Duodenal mucosa (tissue), 2 donors: ENCODE measurements around the gene COX14.

Source experiments
- H3K27ac ChIP-seq: one replicate; pipeline ENCODE4 v1.7.0; 2013; ENCODE audit warnings: low read depth, low read length
- H3K27me3 ChIP-seq, 2 donors: one replicate each; pipeline ENCODE4 v1.7.0; 2013; ENCODE audit warnings: low read length in 2 of 2, control low read depth in 1 of 2; ENCODE audit not compliant: insufficient read depth in 2 of 2, control insufficient read depth in 1 of 2
- H3K36me3 ChIP-seq, 2 donors: one replicate each; pipeline ENCODE4 v1.7.0; 2013; ENCODE audit warnings: low read length in 2 of 2, control low read depth in 1 of 2; ENCODE audit not compliant: insufficient read depth in 2 of 2, control insufficient read depth in 1 of 2
- H3K4me1 ChIP-seq, 2 donors: one replicate each; pipeline ENCODE4 v1.7.0; 2013; ENCODE audit warnings: low read length in 2 of 2, control low read depth in 1 of 2; ENCODE audit not compliant: insufficient read depth in 2 of 2, control insufficient read depth in 1 of 2
- H3K4me3 ChIP-seq, 2 donors: one replicate each; pipeline ENCODE4 v1.7.0; 2013; ENCODE audit warnings: low read length in 2 of 2, low read depth in 1 of 2
- H3K9ac ChIP-seq, 2 donors: one replicate each; pipeline ENCODE4 v1.7.0; 2013; ENCODE audit warnings: low read length in 2 of 2, low read depth in 1 of 2
- H3K9me3 ChIP-seq, 2 donors: one replicate each; pipeline ENCODE4 v1.7.0; 2013; ENCODE audit warnings: low read length in 2 of 2, control low read depth in 1 of 2; ENCODE audit not compliant: control insufficient read depth in 1 of 2

Gene COX14

GRCh38 chr12:50120521-50120920 lies 8.5 kb downstream of the COX14 start:
- H3K27me3 ChIP-seq: no peaks in the 10 kb centered on the region
- H3K36me3 ChIP-seq: peaks cover 17 to 54% of the 10 kb centered on the region in 2 donors
- H3K9me3 ChIP-seq: no peaks in the 10 kb centered on the region
- H3K4me1 ChIP-seq: peaks cover 31 to 41% of the 10 kb centered on the region in 2 donors
- no peak overlapping the region for H3K9ac ChIP-seq
- no peak overlapping the region for H3K27ac ChIP-seq
- peak overlapping the region in 1 of 2 donors; percentile 14 for H3K4me3 ChIP-seq

GRCh38 chr12:50120953-50121352 lies 8.9 kb downstream of the COX14 start:
- Histone ChIP-seq H3K9me3 (no peaks in the 10 kb centered on the region), H3K4me3 (peak overlapping the region in 1 of 2 donors; percentile 14), H3K27ac (no peak overlapping the region), H3K9ac (no peak overlapping the region), H3K4me1 (peaks cover 31 to 41% of the 10 kb centered on the region in 2 donors), H3K36me3 (peaks cover 17 to 54% of the 10 kb centered on the region in 2 donors), H3K27me3 (no peaks in the 10 kb centered on the region)

- Histone ChIP-seq H3K27me3 (no peaks in the 10 kb centered on the region), H3K4me1 (peaks cover 28 to 41% of the 10 kb centered on the region in 2 donors), H3K36me3 (peaks cover 17 to 49% of the 10 kb centered on the region in 2 donors), H3K4me3 (no peak overlapping the region), H3K9ac (no peak overlapping the region), H3K9me3 (no peaks in the 10 kb centered on the region), H3K27ac (no peak overlapping the region)
These were observed 9.6 kb downstream of the COX14 start for GRCh38 chr12:50121641-50122040.

GRCh38 chr12:50123203-50123602 lies 11.2 kb downstream of the COX14 start:
- Histone ChIP-seq H3K9me3 (no peaks in the 10 kb centered on the region), H3K27me3 (no peaks in the 10 kb centered on the region), H3K4me3 (no peak overlapping the region), H3K9ac (no peak overlapping the region), H3K36me3 (peaks cover 24 to 64% of the 10 kb centered on the region in 2 donors), H3K27ac (no peak overlapping the region), H3K4me1 (peaks cover 24 to 38% of the 10 kb centered on the region in 2 donors)

GRCh38 chr12:50127546-50127945 lies 15.5 kb downstream of the COX14 start:
- no peak overlapping the region for H3K27ac ChIP-seq
- no peaks in the 10 kb centered on the region for H3K9me3 ChIP-seq
- H3K27me3 ChIP-seq: no peaks in the 10 kb centered on the region
- H3K9ac ChIP-seq: no peak overlapping the region
- H3K4me3 ChIP-seq: no peak overlapping the region
- H3K4me1 ChIP-seq: peaks cover 0 to 7% of the 10 kb centered on the region in 2 donors
- H3K36me3 ChIP-seq: peaks cover 24 to 66% of the 10 kb centered on the region in 2 donors

GRCh38 chr12:50129290-50129689 lies 17.3 kb downstream of the COX14 start:
- Histone ChIP-seq H3K27ac (no peak overlapping the region), H3K36me3 (peaks cover 25 to 60% of the 10 kb centered on the region in 2 donors), H3K4me1 (peaks cover 0 to 2% of the 10 kb centered on the region in 2 donors), H3K4me3 (no peak overlapping the region), H3K27me3 (no peaks in the 10 kb centered on the region), H3K9ac (peak overlapping the region in 1 of 2 donors; percentile 2), H3K9me3 (no peaks in the 10 kb centered on the region)

GRCh38 chr12:50132505-50133135 lies 20.6 kb downstream of the COX14 start:
- peaks cover 0 to 5% of the 10 kb centered on the region in 2 donors for H3K4me1 ChIP-seq
- H3K36me3 ChIP-seq: peaks cover 23 to 60% of the 10 kb centered on the region in 2 donors
- no peak overlapping the region for H3K27ac ChIP-seq
- H3K9ac ChIP-seq: no peak overlapping the region
- H3K4me3 ChIP-seq: no peak overlapping the region
- H3K27me3 ChIP-seq: no peaks in the 10 kb centered on the region
- no peaks in the 10 kb centered on the region for H3K9me3 ChIP-seq

GRCh38 chr12:50142993-50143392 lies 31.0 kb downstream of the COX14 start:
- Histone ChIP-seq H3K9me3 (no peaks in the 10 kb centered on the region), H3K27me3 (no peaks in the 10 kb centered on the region), H3K9ac (no peak overlapping the region), H3K27ac (no peak overlapping the region), H3K4me3 (no peak overlapping the region), H3K36me3 (peaks cover 6 to 15% of the 10 kb centered on the region in 2 donors), H3K4me1 (no peaks in the 10 kb centered on the region)

- Histone ChIP-seq H3K9ac (no peak overlapping the region), H3K9me3 (no peaks in the 10 kb centered on the region), H3K36me3 (peaks cover 0 to 11% of the 10 kb centered on the region in 2 donors), H3K27me3 (no peaks in the 10 kb centered on the region), H3K27ac (no peak overlapping the region), H3K4me1 (no peaks in the 10 kb centered on the region), H3K4me3 (no peak overlapping the region)
These were observed 33.4 kb downstream of the COX14 start for GRCh38 chr12:50145439-50145838.

- Histone ChIP-seq H3K27me3 (no peaks in the 10 kb centered on the region), H3K9ac (no peak overlapping the region), H3K27ac (no peak overlapping the region), H3K4me3 (no peak overlapping the region), H3K9me3 (no peaks in the 10 kb centered on the region), H3K4me1 (no peaks in the 10 kb centered on the region), H3K36me3 (peaks cover 0 to 5% of the 10 kb centered on the region in 2 donors)
These were observed 35.2 kb downstream of the COX14 start for GRCh38 chr12:50147281-50147680.
